WTC11 (cell line): Measurements from ENCODE around the gene TTC33. TPM values are rescaled to one million over a fixed set of nuclear protein-coding genes. Genes with fewer than 3 reads are reported as not detected.

Experiments
- ATAC-seq: fragments of 200-7000 bp; cut with Tn5 transposase; 2 replicates; pipeline ENCODE4 v1.10.0; 2021; ENCODE audit warnings: mild to moderate bottlenecking, moderate library complexity
- CTCF ChIA-PET: fragments of 300-600 bp; sonication (Branson Sonifier 250); formaldehyde crosslinking; loops from one replicate; lab custom pipeline; 2021; ENCODE audit warnings: antibody characterized with exemption; lab: Charles Lee
- POLR2A ChIA-PET: fragments of 350-600 bp; sonication (Branson Sonifier 250); formaldehyde crosslinking; loops from one replicate; lab custom pipeline; 2021; ENCODE audit warnings: antibody characterized with exemption; lab: Charles Lee
- DNase-seq: peaks from one replicate; pipeline ENCODE4 v3.0.0; 2021; ENCODE audit warnings: low spot score
- H3K27ac Mint-ChIP-seq: 2 replicates; pipeline ENCODE4 v1.8.0; 2021; ENCODE audit warnings: mixed read lengths
- H3K27me3 Mint-ChIP-seq: 2 replicates; pipeline ENCODE4 v1.8.0; 2021; ENCODE audit warnings: low read depth, mild to moderate bottlenecking, moderate library complexity, mixed read lengths
- H3K36me3 Mint-ChIP-seq: 2 replicates; pipeline ENCODE4 v1.8.0; 2021; ENCODE audit warnings: mixed read lengths
- H3K4me1 Mint-ChIP-seq: 2 replicates; pipeline ENCODE4 v1.8.0; 2022; ENCODE audit warnings: mixed read lengths
- H3K4me3 Mint-ChIP-seq: 2 replicates; pipeline ENCODE4 v1.8.0; 2021; ENCODE audit warnings: mild to moderate bottlenecking, moderate library complexity, mixed read lengths
- H3K9me3 Mint-ChIP-seq: 2 replicates; pipeline ENCODE4 v1.8.0; 2021; ENCODE audit warnings: mixed read lengths
- AFF4 ChIP-seq: sonication (generic); formaldehyde crosslinking; IDR thresholded peaks from 2 replicates; pipeline ENCODE4 v1.8.1; 2023; ENCODE audit warnings: mild to moderate bottlenecking, missing genetic modification reagents, borderline replicate concordance
- CBFB ChIP-seq: sonication (generic); formaldehyde crosslinking; IDR thresholded peaks from 2 replicates; pipeline ENCODE4 v1.8.1; 2022; ENCODE audit warnings: mild to moderate bottlenecking, low read depth, missing genetic modification reagents
- E2F5 ChIP-seq: sonication (generic); formaldehyde crosslinking; IDR thresholded peaks from 2 replicates; pipeline ENCODE4 v1.8.1; 2022; ENCODE audit warnings: mild to moderate bottlenecking, moderate library complexity, missing genetic modification reagents
- ELF4 ChIP-seq: sonication (generic); formaldehyde crosslinking; IDR thresholded peaks from 2 replicates; pipeline ENCODE4 v1.8.1; 2022; ENCODE audit warnings: low read depth, mild to moderate bottlenecking, moderate library complexity, missing genetic modification reagents
- EMX1 ChIP-seq: fragments of 250-450 bp; sonication (Bioruptor Pico); IDR thresholded peaks from 2 replicates; pipeline ENCODE4 v1.8.0; 2021; ENCODE audit warnings: mild to moderate bottlenecking
- FOXK1 ChIP-seq: sonication (generic); formaldehyde crosslinking; IDR thresholded peaks from 2 replicates; pipeline ENCODE4 v1.8.0; 2022; ENCODE audit warnings: mild to moderate bottlenecking, moderate library complexity, missing genetic modification reagents
- GRHL2 ChIP-seq: fragments of 250-450 bp; sonication (Bioruptor Pico); IDR thresholded peaks from 2 replicates; pipeline ENCODE4 v1.8.0; 2022; ENCODE audit warnings: mild to moderate bottlenecking, moderate library complexity; ENCODE audit not compliant: insufficient replicate concordance, severe bottlenecking
- HMGA2 ChIP-seq: fragments of 250-450 bp; sonication (Bioruptor Pico); IDR thresholded peaks from 2 replicates; pipeline ENCODE4 v1.4.0; 2021; ENCODE audit warnings: mild to moderate bottlenecking, moderate library complexity
- MXD4 ChIP-seq: fragments of 250-450 bp; sonication (Bioruptor Pico); IDR thresholded peaks from 2 replicates; pipeline ENCODE4 v1.8.0; 2021; ENCODE audit warnings: mild to moderate bottlenecking, moderate library complexity, borderline replicate concordance
- NFYB ChIP-seq: sonication (generic); formaldehyde crosslinking; conservative IDR thresholded peaks from 2 replicates; pipeline ENCODE4 v1.8.0; 2022; ENCODE audit warnings: low read depth, missing genetic modification reagents
- PRDM15 ChIP-seq: sonication (generic); formaldehyde crosslinking; IDR thresholded peaks from 2 replicates; pipeline ENCODE4 v1.8.0; 2022; ENCODE audit warnings: missing genetic modification reagents
- RORB ChIP-seq: fragments of 250-450 bp; sonication (Bioruptor Pico); IDR thresholded peaks from 2 replicates; pipeline ENCODE4 v1.9.0; 2021; ENCODE audit warnings: mild to moderate bottlenecking
- USF2 ChIP-seq: sonication (generic); formaldehyde crosslinking; IDR thresholded peaks from 2 replicates; pipeline ENCODE4 v1.8.1; 2023; ENCODE audit warnings: mild to moderate bottlenecking, missing genetic modification reagents, moderate library complexity
- ZBTB21 ChIP-seq: sonication (generic); formaldehyde crosslinking; IDR thresholded peaks from 2 replicates; pipeline ENCODE4 v1.8.1; 2023; ENCODE audit warnings: mild to moderate bottlenecking, missing genetic modification reagents, borderline replicate concordance
- ZNF138 ChIP-seq: sonication (generic); formaldehyde crosslinking; conservative IDR thresholded peaks from 2 replicates; pipeline ENCODE4 v1.8.1; 2022; ENCODE audit warnings: mild to moderate bottlenecking, moderate library complexity, missing genetic modification reagents
- ZNF281 ChIP-seq: sonication (generic); formaldehyde crosslinking; IDR thresholded peaks from 2 replicates; pipeline ENCODE4 v1.8.0; 2023; ENCODE audit warnings: mild to moderate bottlenecking, missing genetic modification reagents
- total RNA-seq: library from RNA; stranded (reverse); gene quantifications from 3 replicates; pipeline ENCODE4 v1.2.3, GENCODE V29; 2021

The TTC33 gene
- total RNA-seq, 1 experiment from 2014 or later, result 9.2 TPM

GRCh38 chr5:40554813-40555212 lies 200.9 kb downstream of the TTC33 start:
- Mint-ChIP-seq H3K9me3 (peaks cover 5% of the 10 kb centered on the region), H3K4me3 (no peak overlapping the region), H3K27me3 (no peaks in the 10 kb centered on the region), H3K27ac (no peak overlapping the region), H3K4me1 (peaks cover 9% of the 10 kb centered on the region), H3K36me3 (no peaks in the 10 kb centered on the region)
- TF ChIP-seq ZNF281, result no peak
- no peak for TF ChIP-seq NFYB (CRISPR knock-in tag)
- no peak for TF ChIP-seq EMX1 (CRISPR knock-in tag)
- no peak for TF ChIP-seq AFF4
- TF ChIP-seq FOXK1 (CRISPR knock-in tag), result no peak
- no peak for DNase-seq
- no peak for ATAC-seq
- ChIA-PET CTCF (no interaction called here), POLR2A (no interaction called here)

- DNase-seq (no peak), ATAC-seq (no peak)
- peaks cover 9% of the 10 kb centered on the region for H3K4me1 Mint-ChIP-seq
- no peak overlapping the region for H3K4me3 Mint-ChIP-seq
- ChIA-PET POLR2A (no interaction called here), CTCF (no interaction called here)
- H3K27me3 Mint-ChIP-seq, result no peaks in the 10 kb centered on the region
- no peaks in the 10 kb centered on the region for H3K36me3 Mint-ChIP-seq
- no peak overlapping the region for H3K27ac Mint-ChIP-seq
- TF ChIP-seq GRHL2 (CRISPR knock-in tag) (no peak), HMGA2 (CRISPR knock-in tag) (no peak)
- H3K9me3 Mint-ChIP-seq, result peaks cover 5% of the 10 kb centered on the region
These were observed 201.7 kb downstream of the TTC33 start for GRCh38 chr5:40554054-40554453.

- no peak for DNase-seq
- Mint-ChIP-seq H3K36me3 (no peaks in the 10 kb centered on the region), H3K4me3 (no peak overlapping the region), H3K27me3 (no peaks in the 10 kb centered on the region), H3K27ac (no peak overlapping the region), H3K4me1 (peaks cover 9% of the 10 kb centered on the region), H3K9me3 (peaks cover 5% of the 10 kb centered on the region)
- POLR2A ChIA-PET, result no interaction called here
- CTCF ChIA-PET, result no interaction called here
- ATAC-seq, result no peak
- no peak for TF ChIP-seq MXD4 (CRISPR knock-in tag)
- TF ChIP-seq RORB (CRISPR knock-in tag), result no peak
- no peak for TF ChIP-seq USF2 (CRISPR knock-in tag)
- no peak for TF ChIP-seq ELF4 (CRISPR knock-in tag)
- no peak for TF ChIP-seq CBFB (CRISPR knock-in tag)
- TF ChIP-seq ZNF281, result no peak
- TF ChIP-seq ZNF138, result no peak
- TF ChIP-seq NFYB (CRISPR knock-in tag), result no peak
- no peak for TF ChIP-seq ZBTB21 (CRISPR knock-in tag)
- TF ChIP-seq PRDM15, result no peak
- TF ChIP-seq FOXK1 (CRISPR knock-in tag), result no peak
- TF ChIP-seq E2F5, result no peak
These were observed 202.8 kb downstream of the TTC33 start for GRCh38 chr5:40552981-40553380.
